GM23338 (cell line): ENCODE data around the gene TMEM169.

Source experiments
- CREB1 ChIP-seq: fragments of 250-450 bp; sonication (Bioruptor Pico); IDR thresholded peaks from 2 replicates; pipeline ENCODE4 v1.5.0; 2020; ENCODE audit warnings: low read depth, mild to moderate bottlenecking, moderate library complexity
- ETS1 ChIP-seq: IDR thresholded peaks from 2 replicates; pipeline ENCODE4 v1.6.1; 2016; ENCODE audit warnings: antibody characterized with exemption
- EZH2 ChIP-seq: fragments of 200-600 bp; sonication (generic); IDR thresholded peaks from one replicate; pipeline ENCODE4 v1.8.0; 2017; ENCODE audit warnings: antibody characterized with exemption, mild to moderate bottlenecking, low read depth; ENCODE audit not compliant: unreplicated experiment
- EZH2phosphoT487 ChIP-seq: fragments of 200-600 bp; sonication (generic); IDR thresholded peaks from one replicate; pipeline ENCODE4 v1.8.1; 2018; ENCODE audit warnings: antibody characterized with exemption; ENCODE audit not compliant: unreplicated experiment
- JUNB ChIP-seq: IDR thresholded peaks from one replicate; pipeline ENCODE4 v1.6.1; 2016; ENCODE audit warnings: antibody characterized with exemption; ENCODE audit not compliant: unreplicated experiment
- NANOG ChIP-seq: IDR thresholded peaks from 2 replicates; pipeline ENCODE4 v1.6.1; 2016; ENCODE audit warnings: antibody characterized with exemption, borderline replicate concordance
- POLR2AphosphoS5 ChIP-seq: IDR thresholded peaks from 2 replicates; pipeline ENCODE4 v1.6.1; 2016; ENCODE audit warnings: antibody characterized with exemption, low read depth
- REST ChIP-seq: IDR thresholded peaks from one replicate; pipeline ENCODE4 v1.6.1; 2018; ENCODE audit warnings: antibody characterized with exemption; ENCODE audit not compliant: unreplicated experiment
- ZNF331 ChIP-seq: fragments of 250-450 bp; sonication (Bioruptor Pico); IDR thresholded peaks from 2 replicates; pipeline ENCODE4 v1.5.0; 2020; ENCODE audit warnings: low read depth, mild to moderate bottlenecking, moderate library complexity
- TF ChIP-seq, protein P1 (sequence below), 2 experiments: fragments of 200-600 bp in 1 of 2; sonication (generic) in 1 of 2; conservative IDR thresholded peaks; 2 replicates each; pipeline versions ENCODE4 v1.5.1 to v1.6.1; 2016 to 2017; ENCODE audit warnings: antibody characterized with exemption in 2 of 2, low read depth in 2 of 2, mild to moderate bottlenecking in 2 of 2, moderate library complexity in 1 of 2

GRCh38 chr2:216121255-216121654 is 39.5 kb downstream of the TMEM169 start:
- TF ChIP-seq, protein P1, sequence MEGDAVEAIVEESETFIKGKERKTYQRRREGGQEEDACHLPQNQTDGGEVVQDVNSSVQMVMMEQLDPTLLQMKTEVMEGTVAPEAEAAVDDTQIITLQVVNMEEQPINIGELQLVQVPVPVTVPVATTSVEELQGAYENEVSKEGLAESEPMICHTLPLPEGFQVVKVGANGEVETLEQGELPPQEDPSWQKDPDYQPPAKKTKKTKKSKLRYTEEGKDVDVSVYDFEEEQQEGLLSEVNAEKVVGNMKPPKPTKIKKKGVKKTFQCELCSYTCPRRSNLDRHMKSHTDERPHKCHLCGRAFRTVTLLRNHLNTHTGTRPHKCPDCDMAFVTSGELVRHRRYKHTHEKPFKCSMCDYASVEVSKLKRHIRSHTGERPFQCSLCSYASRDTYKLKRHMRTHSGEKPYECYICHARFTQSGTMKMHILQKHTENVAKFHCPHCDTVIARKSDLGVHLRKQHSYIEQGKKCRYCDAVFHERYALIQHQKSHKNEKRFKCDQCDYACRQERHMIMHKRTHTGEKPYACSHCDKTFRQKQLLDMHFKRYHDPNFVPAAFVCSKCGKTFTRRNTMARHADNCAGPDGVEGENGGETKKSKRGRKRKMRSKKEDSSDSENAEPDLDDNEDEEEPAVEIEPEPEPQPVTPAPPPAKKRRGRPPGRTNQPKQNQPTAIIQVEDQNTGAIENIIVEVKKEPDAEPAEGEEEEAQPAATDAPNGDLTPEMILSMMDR (conservative IDR thresholded peaks at IDR 0.05; ENCODE audit: low read depth in 2 of 2): no peak
- TF ChIP-seq POLR2AphosphoS5: no peak
- no peak for TF ChIP-seq REST
- no peak for TF ChIP-seq EZH2
- no peak for TF ChIP-seq EZH2phosphoT487
- no peak for TF ChIP-seq ZNF331 (CRISPR knock-in tag)
- no peak for TF ChIP-seq CREB1 (CRISPR knock-in tag)
- TF ChIP-seq ETS1: no peak
- no peak for TF ChIP-seq NANOG
- no peak for TF ChIP-seq JUNB
